ENCODE measurements around the gene CEBPZOS. TPM values are rescaled to one million over a fixed set of nuclear protein-coding genes. Genes with fewer than 3 reads are reported as not detected.

CEBPZOS gene
- total and polyA plus RNA-seq, 10 of the 15 experiments (the other 5 are each of a cell fraction or from before 2014, with no cell fraction given) = 22.9 to 50.8 (median 39.1) TPM

GRCh38 chr2:37167636-37168180, 28.6 kb upstream of the CEBPZOS start (continued):
- TF ChIP-seq RELB (IDR thresholded peaks at IDR 0.05; ENCODE audit: low read depth) = no peak
- TF ChIP-seq KDM1A (IDR thresholded peaks at IDR 0.05; ENCODE audit: borderline replicate concordance) = no peak
- no peak for TF ChIP-seq SREBF2 (IDR thresholded peaks at IDR 0.05; ENCODE audit: low read length)
- TF ChIP-seq ZNF687 (IDR thresholded peaks at IDR 0.05) = no peak
- no peak for TF ChIP-seq HDAC2 (IDR thresholded peaks at IDR 0.05)
- TF ChIP-seq, protein P1, sequence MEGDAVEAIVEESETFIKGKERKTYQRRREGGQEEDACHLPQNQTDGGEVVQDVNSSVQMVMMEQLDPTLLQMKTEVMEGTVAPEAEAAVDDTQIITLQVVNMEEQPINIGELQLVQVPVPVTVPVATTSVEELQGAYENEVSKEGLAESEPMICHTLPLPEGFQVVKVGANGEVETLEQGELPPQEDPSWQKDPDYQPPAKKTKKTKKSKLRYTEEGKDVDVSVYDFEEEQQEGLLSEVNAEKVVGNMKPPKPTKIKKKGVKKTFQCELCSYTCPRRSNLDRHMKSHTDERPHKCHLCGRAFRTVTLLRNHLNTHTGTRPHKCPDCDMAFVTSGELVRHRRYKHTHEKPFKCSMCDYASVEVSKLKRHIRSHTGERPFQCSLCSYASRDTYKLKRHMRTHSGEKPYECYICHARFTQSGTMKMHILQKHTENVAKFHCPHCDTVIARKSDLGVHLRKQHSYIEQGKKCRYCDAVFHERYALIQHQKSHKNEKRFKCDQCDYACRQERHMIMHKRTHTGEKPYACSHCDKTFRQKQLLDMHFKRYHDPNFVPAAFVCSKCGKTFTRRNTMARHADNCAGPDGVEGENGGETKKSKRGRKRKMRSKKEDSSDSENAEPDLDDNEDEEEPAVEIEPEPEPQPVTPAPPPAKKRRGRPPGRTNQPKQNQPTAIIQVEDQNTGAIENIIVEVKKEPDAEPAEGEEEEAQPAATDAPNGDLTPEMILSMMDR (IDR thresholded peaks at IDR 0.05 in 2 of 3, conservative IDR thresholded peaks at IDR 0.05 in 1 of 3; ENCODE audit: control insufficient read depth in 2 of 3, extremely low read depth in 1 of 3, insufficient read depth in 1 of 3, low read depth in 3 of 3, low read length in 3 of 3) = no peak
